ENCODE data around the gene CDYL. TPM values are rescaled to one million over a fixed set of nuclear protein-coding genes. Genes with fewer than 3 reads are reported as not detected.

CDYL gene
- polyA plus RNA-seq, 3 donors: 23.9 to 28.7 (median 26.7) TPM

DNA sequence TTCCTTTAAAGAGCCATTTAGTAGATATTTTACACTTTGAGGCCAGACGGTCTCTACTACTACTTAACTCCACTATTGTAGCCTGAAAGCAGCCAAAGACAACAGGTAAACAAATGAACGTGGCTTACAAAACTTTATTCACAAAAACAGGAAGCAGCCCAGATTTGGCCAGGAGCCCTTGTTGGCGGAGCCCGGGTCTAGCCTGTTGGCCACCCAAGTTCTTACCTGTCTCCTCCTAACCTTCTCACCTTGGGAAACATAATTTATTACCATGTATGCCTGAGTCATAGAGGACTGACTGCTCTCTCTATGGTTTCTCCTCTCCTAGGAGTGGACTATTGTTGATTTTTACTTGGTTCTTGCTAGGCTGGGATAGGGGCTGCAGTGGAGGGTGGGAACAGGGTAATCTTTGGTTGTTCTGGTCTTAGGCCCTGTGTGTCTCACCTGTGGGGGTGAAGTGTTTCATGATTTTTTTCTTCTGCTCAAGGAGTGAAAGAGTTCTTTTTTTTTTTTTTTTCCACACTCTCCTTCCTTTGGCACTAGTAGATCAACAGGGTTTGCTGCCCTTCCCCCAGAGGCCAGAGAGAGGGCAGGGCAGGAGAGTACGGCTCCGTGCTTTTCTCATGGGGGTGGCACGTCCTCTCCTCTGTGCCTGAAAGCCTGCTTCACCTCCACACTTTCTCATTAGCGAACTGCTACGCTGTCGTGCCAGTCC, 137.7 kb downstream of the CDYL start:
- DNase-seq (ENCODE audit: extremely low read depth in 1 of 11, low read depth in 9 of 11, low spot score in 4 of 11): no peak

DNA sequence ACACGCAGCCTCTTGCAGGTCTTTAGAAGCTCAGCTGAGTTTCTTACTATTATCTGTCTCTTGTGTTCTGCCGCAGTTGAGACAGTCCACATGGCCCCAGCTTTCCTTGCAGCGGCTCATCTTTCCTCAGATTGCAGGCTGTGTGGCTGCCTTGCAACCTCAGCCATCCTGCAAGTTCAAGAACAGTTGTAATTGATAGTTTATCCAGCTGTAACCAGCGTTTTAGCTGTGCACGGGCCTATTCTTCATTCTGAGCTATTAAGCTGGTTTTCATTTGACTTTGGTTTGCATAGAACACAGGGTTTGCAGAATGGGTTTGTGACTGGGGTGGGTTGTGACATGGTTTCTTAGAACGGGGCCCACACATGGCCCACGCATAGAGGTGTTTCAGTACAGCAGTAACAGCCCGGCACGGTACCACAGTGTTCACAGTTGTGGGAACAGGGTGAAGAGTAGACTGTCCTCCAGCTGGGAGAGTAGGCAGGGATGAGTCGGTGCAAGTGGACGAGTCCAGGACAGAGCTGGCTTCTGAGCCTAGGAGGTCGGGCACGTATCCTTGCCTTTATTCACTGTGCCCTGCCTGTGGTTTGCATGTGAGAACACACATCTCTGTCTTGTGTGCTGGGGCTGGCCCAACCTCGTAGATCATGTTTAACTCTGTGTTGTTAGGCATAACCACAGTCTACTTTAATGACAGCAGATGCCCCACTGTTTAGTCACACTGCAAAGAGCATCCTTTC, 138.4 kb downstream of the CDYL start:
- DNase-seq (ENCODE audit: extremely low read depth in 1 of 11, low read depth in 9 of 11, low spot score in 4 of 11): peak in 7 of 11 donors; percentile 32 to 68 (median 46)

DNA sequence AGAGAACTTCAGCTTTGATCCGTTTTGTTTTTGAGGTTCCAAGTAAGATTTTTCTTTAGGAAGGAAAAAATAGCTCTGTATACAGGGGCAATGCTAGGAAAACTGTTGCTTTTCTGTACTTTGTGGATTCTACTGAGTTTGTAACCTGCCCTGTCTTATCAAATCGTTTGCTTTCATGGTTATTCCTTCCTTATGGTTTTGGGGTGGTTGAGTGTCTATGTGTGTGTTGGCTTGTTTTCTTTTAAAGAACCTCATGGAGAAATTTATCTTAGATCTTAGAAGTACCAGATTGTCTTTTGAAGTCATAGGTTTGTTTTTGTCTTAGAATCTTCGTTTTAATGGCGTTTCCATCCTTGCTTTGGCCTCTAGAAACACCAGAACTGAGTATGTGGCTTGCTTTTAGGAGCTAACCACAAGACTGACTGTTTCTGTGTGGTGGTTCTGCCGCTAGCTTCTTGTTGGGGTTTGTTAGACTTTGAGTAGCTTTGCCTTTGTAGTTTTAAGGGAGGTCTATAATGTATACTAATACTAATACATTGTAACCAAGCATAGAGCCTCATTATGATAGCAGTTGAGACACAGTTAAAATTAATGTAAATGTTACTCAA, 140.9 kb downstream of the CDYL start:
- DNase-seq (ENCODE audit: extremely low read depth in 1 of 11, low read depth in 9 of 11, low spot score in 4 of 11): no peak

DNA sequence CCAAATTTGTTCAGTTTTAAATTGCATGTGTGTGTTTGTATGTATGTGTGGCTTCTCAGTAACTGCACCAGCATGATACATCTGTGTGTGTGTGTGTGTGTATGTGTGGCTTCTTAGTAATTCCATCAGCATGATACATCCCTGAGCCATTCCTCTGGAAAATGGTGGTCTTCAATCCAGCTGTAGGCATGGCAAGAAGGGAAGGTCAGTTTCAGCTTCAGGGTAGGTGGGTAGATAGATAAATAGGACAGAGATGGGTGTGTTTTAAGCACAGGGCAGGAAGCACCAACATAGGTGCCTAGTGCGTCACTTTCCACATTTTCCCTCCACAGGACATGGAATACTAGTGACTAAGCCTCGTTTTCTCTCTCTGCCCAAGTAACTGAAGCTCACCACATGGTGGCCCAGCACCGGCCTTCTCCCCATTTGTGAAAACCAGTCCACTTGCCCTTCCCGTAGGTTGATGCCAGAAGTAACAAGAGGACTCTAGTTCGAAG, 144.8 kb downstream of the CDYL start:
- DNase-seq (ENCODE audit: extremely low read depth in 1 of 11, low read depth in 9 of 11, low spot score in 4 of 11): no peak

DNA sequence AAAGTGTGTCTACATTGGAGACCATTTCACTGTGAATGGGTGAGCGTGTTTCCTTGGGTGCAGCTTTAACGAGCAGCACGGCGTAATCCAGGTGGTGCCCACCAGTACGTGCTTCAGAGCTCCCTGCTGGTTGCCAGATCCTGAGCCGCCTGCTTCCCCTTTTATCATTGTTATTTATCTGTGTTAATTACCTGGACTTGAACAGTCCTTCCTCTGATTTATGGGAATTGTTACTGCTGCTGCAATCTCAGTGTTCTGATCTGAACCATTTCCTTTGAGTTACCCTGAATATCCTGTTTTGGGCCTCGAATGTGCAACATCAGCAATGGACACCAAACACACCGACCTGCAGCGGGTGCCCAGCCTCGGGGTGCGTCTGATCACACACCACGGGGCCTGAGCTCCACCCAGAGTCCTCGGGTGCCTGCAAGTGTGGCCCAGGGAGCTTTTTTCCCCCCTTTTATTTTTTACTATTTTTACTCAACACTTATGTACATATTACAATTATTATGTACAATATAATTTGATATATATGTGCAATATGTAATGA, 146.4 kb downstream of the CDYL start:
- DNase-seq (ENCODE audit: extremely low read depth in 1 of 11, low read depth in 9 of 11, low spot score in 4 of 11): no peak

DNA sequence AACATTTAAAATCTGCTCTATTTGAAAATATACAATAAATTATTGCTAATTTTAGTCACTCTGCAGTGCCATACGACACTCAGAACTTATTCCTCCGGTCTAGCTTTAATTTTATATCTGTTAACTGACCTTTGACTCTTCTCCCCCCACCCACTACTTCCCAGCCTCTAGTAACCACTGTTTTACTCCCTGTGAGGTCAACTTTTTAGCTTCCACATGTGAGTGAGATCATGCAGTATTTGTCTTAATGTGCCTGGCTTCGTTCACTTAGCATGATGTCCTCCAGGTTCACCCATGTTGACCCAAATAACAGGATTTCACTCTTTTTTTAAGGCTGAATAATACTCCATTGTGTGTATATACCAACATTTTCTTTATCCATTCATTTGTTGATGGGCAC, 146.9 kb downstream of the CDYL start:
- DNase-seq (ENCODE audit: extremely low read depth in 1 of 11, low read depth in 9 of 11, low spot score in 4 of 11): no peak

DNA sequence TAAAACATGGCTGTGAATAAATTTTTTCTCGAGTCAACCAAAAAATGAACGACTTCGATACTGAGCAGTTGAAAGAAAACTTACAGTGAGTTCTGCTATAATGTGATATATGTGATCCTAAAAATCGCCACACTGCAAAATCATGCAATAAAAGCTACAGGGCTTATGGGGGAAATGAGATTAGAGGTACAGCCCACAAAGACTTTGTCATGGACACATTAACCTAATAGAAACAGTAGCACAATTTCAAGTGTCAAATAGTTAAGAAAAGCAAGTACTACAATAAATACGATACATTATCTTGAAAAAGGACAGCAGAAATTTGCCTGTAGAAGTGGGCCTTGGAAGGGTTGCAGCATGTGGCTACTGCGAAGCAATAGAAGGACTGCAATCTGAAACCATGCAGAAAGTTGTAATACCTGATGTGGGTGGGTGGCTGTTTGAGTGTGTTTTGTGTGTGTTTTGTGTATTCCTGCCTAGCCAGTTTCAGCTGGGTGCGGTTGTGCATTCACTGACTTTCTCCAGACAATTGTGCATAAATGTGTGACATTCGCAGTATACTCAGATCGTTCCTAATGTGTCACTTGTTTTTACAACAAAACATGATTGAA, 148.6 kb downstream of the CDYL start:
- DNase-seq (ENCODE audit: extremely low read depth in 1 of 11, low read depth in 9 of 11, low spot score in 4 of 11): no peak

DNA sequence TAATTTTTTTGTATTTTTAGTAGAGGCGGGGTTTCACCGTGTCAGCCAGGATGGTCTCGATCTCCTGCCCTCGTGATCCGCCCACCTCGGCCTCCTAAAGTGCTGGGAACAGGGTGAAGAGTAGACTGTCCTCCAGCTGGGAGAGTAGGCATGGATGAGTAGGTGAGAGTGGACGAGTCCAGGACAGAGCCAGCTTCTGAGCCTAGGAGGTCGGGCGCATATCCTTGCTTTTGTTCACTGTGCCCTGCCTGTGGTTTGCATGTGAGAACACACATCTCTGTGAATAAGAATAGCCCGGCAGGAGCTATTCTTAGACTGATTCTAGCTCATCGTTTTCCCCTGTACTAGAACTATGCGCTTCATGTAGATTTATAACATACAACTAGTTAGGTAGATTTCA, 149.4 kb downstream of the CDYL start:
- no peak for DNase-seq (ENCODE audit: extremely low read depth in 1 of 11, low read depth in 9 of 11, low spot score in 4 of 11)

DNA sequence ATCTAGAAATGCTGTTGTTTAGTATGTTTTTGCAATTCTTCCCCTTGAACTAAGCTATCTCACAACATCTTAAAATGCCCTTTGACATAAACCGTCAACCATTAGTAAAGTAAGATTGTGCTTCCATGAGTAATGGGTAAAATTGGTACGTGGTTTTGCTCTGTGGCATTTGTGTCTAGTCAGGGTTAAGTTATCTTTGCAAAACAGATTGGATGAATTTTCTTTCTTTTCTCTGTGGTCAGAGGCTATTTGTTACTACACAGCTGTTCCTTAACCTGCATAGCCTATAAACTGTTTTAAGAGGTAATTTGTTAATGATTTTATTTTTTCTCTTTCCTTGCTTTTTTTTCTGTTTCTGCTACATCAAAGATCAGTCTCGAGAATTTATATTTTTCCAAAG, 152.2 kb downstream of the CDYL start:
- no peak for DNase-seq (ENCODE audit: extremely low read depth in 1 of 11, low read depth in 9 of 11, low spot score in 4 of 11)

DNA sequence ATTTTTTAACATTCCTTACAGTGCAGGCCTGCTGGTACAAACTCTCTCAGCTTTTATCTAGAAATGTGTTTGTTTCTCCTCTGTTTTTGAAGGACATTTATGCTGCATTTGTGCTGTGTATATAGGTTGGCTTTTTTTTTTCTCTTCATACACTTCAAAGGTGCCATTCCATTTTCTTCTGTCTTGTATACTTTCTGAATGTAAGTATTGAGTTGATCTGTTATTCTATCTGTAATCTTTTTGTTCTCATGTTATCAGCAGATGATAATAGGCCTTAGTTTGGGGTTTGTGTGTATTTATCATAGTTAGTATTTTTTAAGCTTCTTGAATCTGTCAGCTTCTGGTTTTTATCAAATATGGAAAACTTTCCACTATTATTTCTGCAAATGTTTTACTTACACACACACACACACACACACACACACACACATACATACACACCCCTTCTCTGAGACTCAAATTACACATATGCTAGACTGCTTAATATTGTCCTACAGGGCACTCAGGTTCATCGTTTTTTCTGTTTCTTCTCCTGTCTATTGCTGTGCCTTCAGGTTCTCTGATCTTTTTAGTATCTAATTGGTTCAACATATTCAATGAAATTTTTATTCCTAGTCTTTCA, 153.0 kb downstream of the CDYL start:
- DNase-seq (ENCODE audit: extremely low read depth in 1 of 11, low read depth in 9 of 11, low spot score in 4 of 11): no peak

DNA sequence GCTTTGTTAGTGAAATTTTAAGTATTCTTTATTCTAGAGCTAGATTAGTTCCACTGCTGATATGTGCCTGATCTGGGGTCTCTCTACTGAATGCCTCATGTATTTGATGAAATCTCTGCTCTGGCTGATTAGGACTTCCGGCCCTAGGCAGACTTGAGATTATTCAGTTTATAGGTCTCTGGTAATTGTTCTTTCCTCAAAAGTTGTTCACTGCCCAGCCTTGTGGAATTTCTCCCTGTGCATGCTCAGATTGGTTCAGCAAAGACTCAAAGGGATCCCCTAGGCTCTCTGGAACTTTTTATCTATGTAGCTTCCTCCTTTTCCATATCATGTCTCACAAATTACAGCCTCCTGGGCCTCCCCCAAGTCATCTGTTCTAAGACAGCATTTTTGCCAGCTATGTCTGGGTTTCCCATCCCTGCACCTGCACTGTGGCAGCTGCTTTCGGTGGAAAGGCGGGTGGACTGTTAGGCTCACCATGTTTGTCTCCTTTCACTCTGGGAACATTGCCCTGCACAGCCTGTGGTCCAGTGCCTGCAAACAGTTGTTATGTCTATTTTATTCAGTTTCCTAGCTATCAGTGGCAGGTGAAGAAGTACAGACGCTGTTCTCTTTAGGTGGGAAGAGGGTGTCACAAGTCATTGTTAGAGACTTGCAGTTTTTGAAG, 154.0 kb downstream of the CDYL start:
- no peak for DNase-seq (ENCODE audit: extremely low read depth in 1 of 11, low read depth in 9 of 11, low spot score in 4 of 11)

DNA sequence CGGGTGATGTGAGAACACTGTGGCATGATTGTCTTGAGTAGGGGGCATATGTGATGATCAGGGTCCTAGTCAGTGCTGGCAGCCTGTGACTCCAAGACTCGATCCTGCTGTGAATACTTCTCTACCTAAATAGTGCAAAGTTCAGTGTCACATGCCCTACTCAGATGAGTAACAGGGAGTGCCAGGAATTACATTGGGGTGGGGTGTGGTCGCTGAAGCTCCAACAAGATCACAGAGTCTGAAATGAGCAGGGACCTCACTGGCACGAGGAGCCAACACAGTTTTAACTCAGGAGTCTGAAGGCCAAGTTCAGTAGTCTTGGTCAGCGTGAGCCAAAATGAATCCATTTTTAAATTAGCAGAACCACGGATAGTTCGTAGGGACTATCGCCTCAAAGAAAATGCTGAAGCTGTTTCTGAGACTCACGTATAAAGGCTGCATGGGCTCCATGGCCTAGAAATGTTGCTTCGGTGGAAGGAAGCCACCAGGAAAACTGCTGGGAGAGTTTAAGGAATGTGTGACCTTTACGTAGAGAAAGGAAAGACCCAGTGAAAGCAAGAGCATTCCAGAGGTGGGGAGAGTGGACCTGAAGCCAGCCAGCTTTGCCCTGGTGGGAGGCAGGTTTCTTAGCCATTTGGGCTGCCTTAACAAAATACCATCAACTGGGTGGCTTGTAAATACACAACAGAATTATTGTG, 155.5 kb downstream of the CDYL start:
- DNase-seq (ENCODE audit: extremely low read depth in 1 of 11, low read depth in 9 of 11, low spot score in 4 of 11): no peak

DNA sequence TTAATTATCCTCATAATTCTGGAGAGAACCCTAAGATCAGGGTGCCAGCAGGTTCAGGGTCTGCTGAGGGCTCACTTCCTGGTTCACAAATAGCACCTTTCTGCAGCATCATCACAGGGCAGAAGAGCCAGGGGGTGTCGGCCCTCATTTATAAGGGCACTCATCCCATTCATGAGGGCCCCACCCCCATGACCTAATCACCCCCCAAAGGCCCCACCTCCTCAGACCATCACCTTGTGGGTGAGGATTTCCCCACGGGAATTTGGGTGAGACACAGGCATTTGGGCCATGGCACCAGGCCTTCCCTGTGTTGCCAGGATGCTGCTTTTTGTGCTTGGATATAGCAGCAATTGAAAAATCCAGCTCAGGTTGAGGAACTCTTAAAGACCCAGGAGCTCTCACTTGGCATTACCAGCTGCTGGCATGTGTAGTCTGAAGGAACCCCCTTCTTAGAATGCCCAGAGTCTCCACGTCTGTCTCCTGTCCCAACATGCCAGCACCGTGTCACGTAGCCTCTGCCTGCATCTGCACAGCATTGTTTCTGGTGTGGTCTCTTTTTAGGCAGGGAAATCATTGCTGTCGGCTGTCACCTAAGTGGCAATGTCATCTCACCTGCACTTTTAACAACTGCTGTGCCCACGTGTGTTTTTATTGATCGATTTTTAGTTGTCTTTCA, 156.2 kb downstream of the CDYL start:
- no peak for DNase-seq (ENCODE audit: extremely low read depth in 1 of 11, low read depth in 9 of 11, low spot score in 4 of 11)

DNA sequence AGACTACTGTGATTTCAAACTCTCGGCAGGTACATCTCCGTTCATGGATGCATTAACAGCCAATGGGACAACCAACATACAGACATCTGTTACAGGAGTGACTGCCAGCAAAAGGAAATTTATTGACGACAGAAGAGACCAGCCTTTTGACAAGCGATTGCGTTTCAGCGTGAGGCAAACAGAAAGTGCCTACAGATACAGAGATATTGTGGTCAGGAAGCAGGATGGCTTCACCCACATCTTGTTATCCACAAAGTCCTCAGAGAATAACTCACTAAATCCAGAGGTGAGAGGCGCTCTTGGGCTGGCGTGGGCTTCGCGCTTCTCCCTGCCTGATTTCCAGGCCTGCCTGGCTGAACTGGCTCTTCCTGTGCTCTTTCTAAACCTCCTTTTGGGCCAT, 159.3 kb downstream of the CDYL start:
- DNase-seq (ENCODE audit: extremely low read depth in 1 of 11, low read depth in 9 of 11, low spot score in 4 of 11): no peak

DNA sequence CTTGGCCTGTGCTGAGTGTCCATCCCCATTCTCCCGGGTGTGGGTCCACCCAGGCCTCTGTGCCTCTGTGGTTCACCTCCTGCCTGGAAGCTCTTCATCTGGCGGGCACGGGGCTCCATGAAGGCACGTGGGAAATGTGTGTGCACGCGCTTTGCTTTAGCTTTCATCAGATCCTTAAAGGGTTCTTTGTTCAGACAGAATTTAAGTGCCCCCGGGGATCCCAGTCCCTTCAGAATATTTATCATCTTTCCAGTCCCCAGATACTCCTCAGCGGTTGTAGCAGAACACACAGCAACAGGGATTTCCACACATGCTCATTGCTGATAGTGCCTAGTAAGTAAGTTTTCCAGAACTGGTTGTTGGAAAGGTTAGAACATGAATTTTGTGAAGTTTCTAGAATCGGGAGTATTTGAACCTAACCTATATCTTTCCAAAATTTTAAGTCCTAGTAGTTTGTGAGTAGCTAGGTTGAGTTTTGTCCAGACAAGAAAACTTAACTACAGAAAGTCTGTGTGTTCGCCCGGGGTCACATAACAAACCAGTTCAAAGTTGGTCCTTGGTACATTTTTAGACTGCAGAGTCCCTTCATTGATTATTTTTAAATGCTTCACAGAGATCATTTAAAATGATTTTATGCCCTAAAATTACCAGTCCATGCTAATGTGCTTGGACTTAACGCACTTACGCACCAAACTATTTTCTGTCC, 159.9 kb downstream of the CDYL start:
- DNase-seq (ENCODE audit: extremely low read depth in 1 of 11, low read depth in 9 of 11, low spot score in 4 of 11): no peak

DNA sequence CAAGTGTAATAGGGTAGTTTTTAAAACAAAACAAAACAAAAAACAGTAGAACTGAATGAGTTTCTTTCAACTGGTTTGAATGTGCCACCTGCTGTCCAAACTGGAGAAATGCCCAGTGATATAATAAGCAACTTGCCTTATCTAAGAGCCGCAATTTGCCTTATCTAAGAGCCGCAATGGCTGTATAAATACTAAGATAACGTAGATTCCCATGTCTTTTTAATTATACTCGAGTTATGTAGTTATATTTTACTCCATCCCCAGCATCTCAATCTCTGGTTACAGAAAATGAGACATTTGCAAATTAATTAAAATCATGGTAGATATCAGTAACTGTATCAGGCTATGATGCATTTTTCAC, 160.5 kb downstream of the CDYL start:
- DNase-seq (ENCODE audit: extremely low read depth in 1 of 11, low read depth in 9 of 11, low spot score in 4 of 11): peak in 3 of 11 donors; percentile 31 to 41 (median 35)

DNA sequence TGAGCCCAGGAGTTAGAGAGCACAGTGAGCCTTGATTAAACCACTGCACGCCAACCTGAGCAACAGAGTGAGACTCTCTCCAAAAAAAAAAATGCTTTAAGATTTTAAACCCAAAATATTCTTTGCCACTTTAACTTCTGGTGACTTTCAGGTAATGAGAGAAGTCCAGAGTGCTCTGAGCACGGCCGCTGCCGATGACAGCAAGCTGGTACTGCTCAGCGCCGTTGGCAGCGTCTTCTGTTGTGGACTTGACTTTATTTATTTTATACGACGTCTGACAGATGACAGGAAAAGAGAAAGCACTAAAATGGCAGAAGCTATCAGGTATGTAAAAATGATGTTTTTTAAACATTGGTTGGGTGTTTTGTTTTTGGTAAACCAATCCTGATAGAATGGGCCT, 161.2 kb downstream of the CDYL start:
- no peak for DNase-seq (ENCODE audit: extremely low read depth in 1 of 11, low read depth in 9 of 11, low spot score in 4 of 11)

All from renal cortex interstitium (tissue), 11 donors.